GM13977 (cell line): Measurements from ENCODE around the gene SART3.
A peak's percentile ranks its signal among the peaks of the same experiment; 100 is the strongest.

Experiments used
- DNase-seq: peaks from one replicate; pipeline ENCODE4 v3.0.0; 2012; ENCODE audit warnings: low spot score
- CTCF ChIP-seq: IDR thresholded peaks from 2 replicates; pipeline ENCODE4 v1.5.1; 2012; ENCODE audit warnings: mild to moderate bottlenecking, control low read depth; ENCODE audit not compliant: insufficient read depth; ENCODE audit errors: extremely low read depth, missing control alignments
- in situ Hi-C: fragments of 300-500 bp; cut with MboI; formaldehyde crosslinking; loops from one replicate; pipeline ENCODE4 v1.12.0; 2022; ENCODE audit warnings: low sequenced_read_pairs, low pct_unique_long_range_greater_than_20kb, mixed read lengths, inconsistent platforms; ENCODE audit not compliant: unreplicated experiment

SART3 gene

GRCh38 chr12:108566452-108566851, 5.5 kb upstream of the SART3 start:
- in situ Hi-C loops = loop anchor here (5.0 kb wide), 1 partner anchor 51 kb away; no protein-coding TSS in a partner anchor
- no peak for DNase-seq
- no peak for TF ChIP-seq CTCF

GRCh38 chr12:108565976-108566375, 5.0 kb upstream of the SART3 start:
- TF ChIP-seq CTCF = no peak
- in situ Hi-C loops = loop anchor here (5.0 kb wide), 1 partner anchor 51 kb away; no protein-coding TSS in a partner anchor
- DNase-seq = no peak

GRCh38 chr12:108565146-108565545, 4.2 kb upstream of the SART3 start:
- DNase-seq = no peak
- TF ChIP-seq CTCF = no peak
- in situ Hi-C loops = loop anchor here (5.0 kb wide), 1 partner anchor 52 kb away; no protein-coding TSS in a partner anchor

- no peak for DNase-seq
- in situ Hi-C loops = loop anchor here (5.0 kb wide), 2 partner anchors 53 to 238 kb away; no protein-coding TSS in a partner anchor
- TF ChIP-seq CTCF = no peak
These were observed 3.8 kb upstream of the SART3 start for GRCh38 chr12:108564724-108565123.

GRCh38 chr12:108563804-108564151, 2.8 kb upstream of the SART3 start:
- in situ Hi-C loops = loop anchor here (5.0 kb wide), 1 partner anchor 239 kb away; no protein-coding TSS in a partner anchor
- DNase-seq = no peak
- TF ChIP-seq CTCF = no peak

GRCh38 chr12:108563136-108563803, 2.3 kb upstream of the SART3 start:
- in situ Hi-C loops = loop anchor here (5.0 kb wide), 1 partner anchor 239 kb away; no protein-coding TSS in a partner anchor
- peak; percentile 91 for TF ChIP-seq CTCF
- DNase-seq = peak; percentile 80
